GM12891 (cell line): Measurements from ENCODE around the gene ARHGAP11A.

ENCODE experiments used
- POLR2A ChIP-seq: IDR thresholded peaks from 2 replicates; pipeline ENCODE4 v1.6.1; 2011; ENCODE audit warnings: low read depth, low read length, control low read depth
- POLR2AphosphoS5 ChIP-seq: IDR thresholded peaks from 2 replicates; pipeline ENCODE4 v1.6.1; 2011; ENCODE audit warnings: low read depth, low read length, control low read depth
- POU2F2 ChIP-seq: IDR thresholded peaks from 2 replicates; pipeline ENCODE4 v1.6.1; 2011; ENCODE audit warnings: low read depth, mild to moderate bottlenecking, control low read depth, low read length, moderate library complexity
- TAF1 ChIP-seq: IDR thresholded peaks from 2 replicates; pipeline ENCODE4 v1.6.1; 2011; ENCODE audit warnings: low read depth, low read length, control low read depth

DNA sequence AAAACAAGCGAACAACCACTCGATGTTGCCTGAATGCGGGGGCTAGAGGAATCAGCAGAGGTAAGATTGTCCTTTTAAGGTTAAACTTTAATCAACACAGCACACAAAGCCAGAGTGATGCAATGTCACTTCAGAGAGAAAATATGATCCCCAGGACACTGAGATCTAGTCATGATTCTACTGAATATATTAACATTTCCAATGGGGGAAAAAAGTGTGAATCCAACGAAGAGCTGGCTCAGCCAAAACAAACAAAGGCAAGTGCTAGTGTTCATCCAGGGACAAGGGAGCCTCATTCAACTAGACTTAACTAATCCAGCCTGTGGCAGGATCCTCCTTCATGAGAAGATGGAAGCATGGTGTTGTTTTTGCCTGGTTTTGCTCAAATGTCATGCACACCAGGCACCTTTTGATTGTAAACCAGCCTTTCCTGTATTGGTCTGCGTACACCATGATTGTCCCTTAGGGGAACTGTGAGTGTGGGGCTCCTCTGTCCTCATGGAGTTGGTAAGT lies 62.0 kb downstream of the ARHGAP11A start:
- TF ChIP-seq POU2F2 (no peak), POLR2A (no peak), TAF1 (no peak), POLR2AphosphoS5 (no peak)
